Measurements from ENCODE around the gene GATAD2B. TPM values are rescaled to one million over a fixed set of nuclear protein-coding genes. Genes with fewer than 3 reads are reported as not detected.

Gene GATAD2B
- total RNA-seq, 1 donor from 2014 or later = 37.4 TPM

GRCh38 chr1:153780551-153780950 is 142.2 kb downstream of the GATAD2B start:
- DNase-seq (ENCODE audit: low spot score) = no peak

- DNase-seq (ENCODE audit: low spot score) = no peak
Measured at GRCh38 chr1:153779781-153780541, 142.8 kb downstream of the GATAD2B start.

GRCh38 chr1:153778824-153779519 is 143.8 kb downstream of the GATAD2B start:
- no peak for DNase-seq (ENCODE audit: low spot score)

- no peak for DNase-seq (ENCODE audit: low spot score)
Measured at GRCh38 chr1:153778051-153778823, 144.5 kb downstream of the GATAD2B start.

GRCh38 chr1:153777648-153778047 is 145.1 kb downstream of the GATAD2B start:
- no peak for DNase-seq (ENCODE audit: low spot score)

GRCh38 chr1:153776845-153777370 is 145.9 kb downstream of the GATAD2B start:
- no peak for DNase-seq (ENCODE audit: low spot score)

GRCh38 chr1:153776352-153776751 is 146.4 kb downstream of the GATAD2B start:
- DNase-seq (ENCODE audit: low spot score) = no peak

- DNase-seq (ENCODE audit: low spot score) = no peak
Measured at GRCh38 chr1:153775458-153776327, 147.1 kb downstream of the GATAD2B start.

GRCh38 chr1:153774780-153775457 is 147.9 kb downstream of the GATAD2B start, which contains the start of gene SLC27A3:
Gene SLC27A3 (plus strand): TSS chr1:153775407. CDS start chr1:153775498, 91 bp downstream.
- DNase-seq (ENCODE audit: low spot score) = no peak

GRCh38 chr1:153774026-153774595 is 148.7 kb downstream of the GATAD2B start:
- no peak for DNase-seq (ENCODE audit: low spot score)

- DNase-seq (ENCODE audit: low spot score) = no peak
Measured at GRCh38 chr1:153773096-153773921, 149.5 kb downstream of the GATAD2B start.

GRCh38 chr1:153771841-153772593 is 150.8 kb downstream of the GATAD2B start:
- DNase-seq (ENCODE audit: low spot score) = no peak

GRCh38 chr1:153771261-153771660 is 151.5 kb downstream of the GATAD2B start:
- DNase-seq (ENCODE audit: low spot score) = no peak

GRCh38 chr1:153770797-153771196 is 152.0 kb downstream of the GATAD2B start:
- DNase-seq (ENCODE audit: low spot score) = no peak

- no peak for DNase-seq (ENCODE audit: low spot score)
Measured at GRCh38 chr1:153769221-153769620, 153.6 kb downstream of the GATAD2B start.

- DNase-seq (ENCODE audit: low spot score) = no peak
Measured at GRCh38 chr1:153768316-153769181, 154.2 kb downstream of the GATAD2B start.

- no peak for DNase-seq (ENCODE audit: low spot score)
Measured at GRCh38 chr1:153767519-153767918, 155.3 kb downstream of the GATAD2B start.

Measured in mesenteric fat pad (tissue), 1 donor.